Heart left ventricle (tissue), 13 donors: ENCODE results near the gene IL1RAPL1.

ENCODE experiments used
- POLR2A ChIP-seq, 2 donors: fragments of 450-650 bp; IDR thresholded peaks; one replicate each; pipeline ENCODE4 v1.6.1; 2017; ENCODE audit warnings: antibody characterized with exemption in 2 of 2, mild to moderate bottlenecking in 2 of 2, moderate library complexity in 2 of 2
- TF ChIP-seq, protein P1 (sequence below), 12 donors: fragments of 200-600 bp; sonication (generic) in 4 of 12; IDR thresholded peaks; one replicate each; pipeline versions ENCODE4 v1.5.0 to v1.8.0; 2018 to 2022; ENCODE audit warnings: antibody characterized with exemption in 12 of 12, mild to moderate bottlenecking in 5 of 12
- donor health status: ischemic (EF 13 %, LVEDD 7.1; RV severe dilation, severe dysfunction).
- donor health status: DM: no; HTN: yes; CAD: no.
- donor health status: DM: no; HTN: no; CAD: no.
- donor health status: ischemic (EF 25% LVEDD 6.9; RV normal size, moderate dysfunction).
- donor health status: ischemic (EF 25% LVEDD 5.7; RV mildly dilated, moderate dysfunction).
- donor health status: ischemic (EF 35%, LVEDD 5.7; RV mildly dilated, moderate dysfunction).
- donor health status: nonischemic (EF 11% LVEDD 7.7; RV severe dilation, severe dysfunction).
- donor health status: DM: yes; HTN: yes; CAD: no.
- donor health status: PGD.
- donor health status: ischemic (EF 29% LVEDD 5.4; RV normal size, mild dysfunction).
- donor health status: nonischemic (EF 23%, LVEDD 6.1; RV moderate dilation, normal function).

DNA sequence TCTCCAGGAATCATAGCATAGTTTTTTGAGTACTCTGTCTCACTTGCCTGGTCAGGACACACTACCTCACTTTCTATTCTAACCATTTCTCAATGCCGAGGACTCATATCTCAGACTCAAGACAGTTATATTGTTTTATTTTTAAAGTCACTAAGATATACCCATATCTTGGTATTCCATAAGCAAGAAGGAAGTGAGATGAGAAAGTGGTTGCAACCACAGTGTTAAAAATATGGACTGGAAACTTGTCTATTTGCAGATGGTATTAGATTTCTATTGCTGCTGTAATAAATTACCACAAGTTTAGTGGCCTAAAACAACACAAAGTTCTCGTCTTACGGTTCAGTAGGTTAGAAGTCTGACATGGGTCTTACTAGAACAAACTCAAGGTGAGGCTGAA lies 1283.4 kb downstream of the IL1RAPL1 start:
- TF ChIP-seq, protein P1, sequence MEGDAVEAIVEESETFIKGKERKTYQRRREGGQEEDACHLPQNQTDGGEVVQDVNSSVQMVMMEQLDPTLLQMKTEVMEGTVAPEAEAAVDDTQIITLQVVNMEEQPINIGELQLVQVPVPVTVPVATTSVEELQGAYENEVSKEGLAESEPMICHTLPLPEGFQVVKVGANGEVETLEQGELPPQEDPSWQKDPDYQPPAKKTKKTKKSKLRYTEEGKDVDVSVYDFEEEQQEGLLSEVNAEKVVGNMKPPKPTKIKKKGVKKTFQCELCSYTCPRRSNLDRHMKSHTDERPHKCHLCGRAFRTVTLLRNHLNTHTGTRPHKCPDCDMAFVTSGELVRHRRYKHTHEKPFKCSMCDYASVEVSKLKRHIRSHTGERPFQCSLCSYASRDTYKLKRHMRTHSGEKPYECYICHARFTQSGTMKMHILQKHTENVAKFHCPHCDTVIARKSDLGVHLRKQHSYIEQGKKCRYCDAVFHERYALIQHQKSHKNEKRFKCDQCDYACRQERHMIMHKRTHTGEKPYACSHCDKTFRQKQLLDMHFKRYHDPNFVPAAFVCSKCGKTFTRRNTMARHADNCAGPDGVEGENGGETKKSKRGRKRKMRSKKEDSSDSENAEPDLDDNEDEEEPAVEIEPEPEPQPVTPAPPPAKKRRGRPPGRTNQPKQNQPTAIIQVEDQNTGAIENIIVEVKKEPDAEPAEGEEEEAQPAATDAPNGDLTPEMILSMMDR (IDR thresholded peaks at IDR 0.05) = no peak
- no peak for TF ChIP-seq POLR2A (IDR thresholded peaks at IDR 0.05)
